Activated T-cell treated with anti-CD3 and anti-CD28 coated beads, Interleukin-2, amount 50 U/mL, for 1 hour (primary cell): ENCODE results near the gene MTRF1L.
"Not testable (repeated sequence)": the region's sequence is repeated elsewhere in the genome, so short reads cannot be mapped to it uniquely, and the experiment has no call there.

Experiments
- DNase-seq: peaks from one replicate; pipeline ENCODE4 v3.0.0-alpha.2; 2020

Gene MTRF1L

GRCh38 chr6:152969688-152970418 is 32.7 kb downstream of the MTRF1L start:
- DNase-seq: no peak

DNA sequence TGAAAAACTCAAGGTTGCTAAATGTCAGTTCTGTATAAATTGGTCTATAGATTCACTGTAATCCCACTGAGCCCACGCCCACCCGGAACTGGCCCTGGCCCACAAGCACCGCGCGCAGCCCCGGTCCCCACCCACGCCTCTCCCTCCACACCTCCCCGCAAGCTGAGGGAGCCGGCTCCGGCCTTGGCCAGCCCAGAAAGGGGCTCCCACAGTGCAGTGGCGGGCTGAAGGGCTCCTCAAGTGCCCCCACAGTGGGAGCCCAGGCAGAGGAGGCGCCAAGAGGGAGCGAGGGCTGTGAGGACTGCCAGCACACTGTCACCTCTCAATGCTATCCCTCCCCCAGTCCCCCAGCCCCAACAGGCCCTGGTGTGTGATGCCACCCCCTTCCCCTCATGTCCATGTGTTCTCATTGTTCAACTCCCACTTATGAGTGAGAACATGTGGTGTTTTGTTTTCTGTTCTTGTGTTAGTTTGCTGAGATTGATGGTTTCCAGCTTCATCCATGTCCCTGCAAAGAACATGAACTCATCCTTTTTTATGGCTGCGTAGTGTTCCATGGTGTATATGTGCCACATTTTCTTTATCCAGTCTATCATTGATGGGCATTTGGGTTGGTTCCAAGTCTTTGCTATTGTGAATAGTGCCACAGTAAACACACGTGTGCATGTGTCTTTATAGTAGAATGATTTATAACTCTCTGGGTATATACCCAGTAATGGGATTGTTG is 36.2 kb downstream of the MTRF1L start:
- DNase-seq: not testable (repeated sequence)

DNA sequence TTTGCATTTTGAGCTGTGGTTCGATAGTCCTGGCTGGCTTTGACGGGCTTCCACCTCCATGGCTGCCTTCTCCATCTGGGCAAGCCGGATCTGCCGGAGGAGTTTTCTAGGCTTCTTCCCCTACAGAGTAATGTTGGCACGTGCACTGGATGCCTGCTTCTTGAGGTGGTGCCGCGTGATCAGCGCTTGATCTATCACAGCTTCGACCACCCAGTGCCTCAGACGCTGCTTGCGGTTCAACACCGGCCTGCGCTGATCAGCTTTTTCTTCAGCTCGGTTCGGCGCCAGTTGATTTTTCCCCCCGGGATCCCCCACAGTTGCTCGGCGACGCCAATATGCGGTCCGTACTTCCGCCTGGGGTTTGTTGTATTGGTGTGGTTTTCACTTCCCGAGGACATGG is 43.2 kb downstream of the MTRF1L start:
- no peak for DNase-seq

DNA sequence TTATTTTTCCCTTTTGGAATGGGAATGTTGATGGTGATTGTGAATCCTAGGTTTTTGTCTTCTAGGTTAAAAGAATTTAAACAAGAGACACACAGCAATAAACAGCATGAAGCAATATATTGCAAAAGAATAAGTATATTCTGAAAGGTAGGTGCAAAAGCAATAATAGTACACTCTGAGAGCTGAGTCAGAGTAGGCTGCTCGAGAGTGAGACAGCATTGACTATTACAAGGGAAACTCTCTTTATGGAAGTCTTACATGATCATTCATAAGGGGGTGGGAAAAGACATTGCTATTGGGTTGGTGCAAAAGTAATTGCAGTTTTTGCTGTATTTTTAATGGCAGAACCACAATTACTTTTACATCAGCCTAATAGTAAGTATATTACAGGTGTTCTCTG is 44.7 kb downstream of the MTRF1L start:
- no peak for DNase-seq

- no peak for DNase-seq
These were observed 48.1 kb downstream of the MTRF1L start for GRCh38 chr6:152954443-152954842.

GRCh38 chr6:152952866-152953509 is 49.5 kb downstream of the MTRF1L start:
- DNase-seq: no peak

DNA sequence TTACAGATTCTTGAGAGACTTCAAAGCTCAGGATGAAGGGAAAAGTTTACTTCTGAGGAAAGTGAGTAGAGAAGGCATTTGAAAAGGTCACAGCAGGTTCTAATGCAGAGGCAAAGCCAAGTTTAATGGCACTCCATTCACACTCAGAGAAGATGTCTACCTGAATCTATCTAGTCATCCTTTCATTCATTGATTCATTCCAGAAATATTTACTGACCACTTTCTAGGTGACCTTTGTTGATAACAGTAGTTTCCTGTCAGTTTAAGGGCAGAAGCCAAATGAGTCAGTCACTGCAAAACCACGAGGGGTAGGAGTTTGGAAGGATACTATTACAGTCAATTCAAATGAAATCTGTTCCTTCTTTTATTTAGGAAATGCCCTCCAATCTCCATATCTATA is 50.5 kb downstream of the MTRF1L start:
- DNase-seq: no peak

- DNase-seq: no peak
These were observed 52.3 kb downstream of the MTRF1L start for GRCh38 chr6:152950240-152950639.

DNA sequence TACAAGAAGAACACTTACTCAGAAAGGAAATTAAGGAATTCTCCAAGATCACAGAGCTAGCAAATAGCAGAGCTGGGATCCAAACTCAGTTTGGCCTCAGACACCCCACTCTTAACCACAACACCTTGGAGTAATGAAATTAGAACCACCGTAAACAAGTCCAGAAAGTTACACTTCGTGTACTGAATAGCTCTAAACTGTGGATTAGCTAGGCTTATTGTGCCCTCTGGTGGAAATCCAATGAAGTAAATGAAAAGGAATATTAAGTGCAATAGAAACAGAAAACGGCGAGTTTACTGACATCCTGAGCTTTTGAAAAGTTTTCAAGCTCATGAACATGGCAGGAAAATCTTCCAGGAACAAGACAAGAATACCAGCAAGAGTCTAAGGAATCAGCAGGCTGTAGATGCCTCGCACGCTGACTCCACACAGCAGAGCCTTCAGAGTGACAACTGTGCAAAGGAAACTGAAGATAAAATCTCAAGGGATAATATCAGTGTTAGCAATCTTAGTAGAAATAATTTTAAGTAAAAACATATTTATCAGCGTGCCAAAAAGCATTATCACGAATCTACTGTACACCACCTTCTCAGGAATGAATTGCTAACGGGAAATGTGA is 54.2 kb downstream of the MTRF1L start:
- no peak for DNase-seq

DNA sequence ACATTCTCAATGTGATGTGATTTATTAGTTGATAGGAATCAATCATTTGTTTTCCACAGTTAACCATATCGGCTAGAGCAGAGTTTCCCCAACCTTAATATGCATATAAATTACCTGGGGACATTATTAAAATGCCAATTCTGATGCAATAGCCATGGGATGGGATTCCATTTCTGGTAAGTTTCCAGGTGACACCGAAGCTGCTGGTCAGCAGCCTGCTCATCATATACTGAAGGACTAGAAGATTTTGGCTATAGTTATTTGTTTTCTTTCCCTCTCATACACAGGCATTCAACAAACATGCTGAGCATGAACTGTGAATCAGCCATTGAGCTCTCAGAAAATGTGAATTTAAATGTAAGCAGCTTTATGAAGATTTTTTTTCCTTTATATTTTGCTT is 55.5 kb downstream of the MTRF1L start:
- no peak for DNase-seq

GRCh38 chr6:152946484-152946883 is 56.0 kb downstream of the MTRF1L start:
- no peak for DNase-seq

- DNase-seq: no peak
These were observed 59.1 kb downstream of the MTRF1L start for GRCh38 chr6:152943260-152943897.

DNA sequence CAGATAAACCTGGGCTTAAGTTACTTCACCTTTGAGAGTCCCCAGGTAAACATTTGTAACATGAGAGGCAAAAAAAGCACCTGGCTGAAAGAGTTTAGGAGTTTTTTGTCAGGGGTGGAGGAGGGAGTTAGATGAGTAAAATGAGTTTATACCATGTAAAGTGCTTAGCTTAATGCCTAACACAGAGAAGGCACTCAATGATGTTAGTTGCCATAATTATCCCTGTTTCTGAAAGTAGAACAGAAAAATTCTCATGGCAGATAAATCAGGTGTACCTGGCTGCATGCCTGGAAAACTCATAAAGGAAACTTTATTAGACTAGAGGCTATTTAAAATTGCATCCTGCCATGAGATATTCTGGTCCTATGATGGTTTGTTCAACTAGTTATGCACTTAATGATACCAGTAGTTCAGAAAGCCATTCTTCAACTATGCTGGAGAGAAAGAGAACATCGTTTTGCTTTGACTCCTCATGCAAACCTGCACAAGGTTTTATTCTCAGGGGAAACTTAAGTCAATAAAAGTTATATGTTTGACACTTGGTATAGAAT is 60.1 kb downstream of the MTRF1L start:
- DNase-seq: no peak

DNA sequence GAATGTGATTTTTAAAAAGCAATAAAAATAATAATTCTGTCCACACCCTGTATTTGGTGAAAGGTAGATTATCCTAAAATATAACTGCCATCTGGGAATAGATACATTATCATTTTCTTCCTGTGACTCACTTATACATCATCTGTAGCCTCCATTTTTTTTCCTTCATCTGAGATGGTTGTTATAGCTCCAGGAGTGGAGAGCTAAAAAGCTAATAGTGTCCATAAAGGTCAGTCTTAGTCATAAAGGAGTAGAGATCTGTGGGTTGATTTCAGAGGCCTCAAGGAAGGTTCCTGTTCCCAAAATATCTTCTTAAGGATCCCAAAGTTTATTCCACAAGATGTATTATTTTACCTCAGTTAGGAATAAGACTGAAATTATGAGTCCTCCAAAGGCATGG is 60.8 kb downstream of the MTRF1L start:
- no peak for DNase-seq
